WERI-Rb-1 (cell line): ENCODE results near the gene SH3BP1.

ENCODE experiments used
- DNase-seq: peaks from one replicate; pipeline ENCODE4 v3.0.0-alpha.2; 2020
- H3K27ac ChIP-seq: fragments of 250-450 bp; sonication (Bioruptor Pico); 2 replicates; pipeline ENCODE4 v1.5.1; 2020; ENCODE audit warnings: mild to moderate bottlenecking, moderate library complexity
- H3K27me3 ChIP-seq: fragments of 250-450 bp; sonication (Bioruptor Pico); 2 replicates; pipeline ENCODE4 v1.5.1; 2021; ENCODE audit warnings: mild to moderate bottlenecking, low read depth, moderate library complexity; ENCODE audit not compliant: insufficient read depth, severe bottlenecking
- H3K36me3 ChIP-seq: fragments of 250-450 bp; sonication (Bioruptor Pico); 2 replicates; pipeline ENCODE4 v1.5.1; 2020; ENCODE audit warnings: mild to moderate bottlenecking, moderate library complexity
- H3K4me3 ChIP-seq: 2 replicates; pipeline ENCODE4 v1.5.1; 2011; ENCODE audit warnings: low read depth, mild to moderate bottlenecking, control low read depth, low read length
- H3K9me3 ChIP-seq: fragments of 250-450 bp; sonication (Bioruptor Pico); 2 replicates; pipeline ENCODE4 v1.5.1; 2021; ENCODE audit warnings: mild to moderate bottlenecking, moderate library complexity; ENCODE audit not compliant: severe bottlenecking
- CTCF ChIP-seq: IDR thresholded peaks from 2 replicates; pipeline ENCODE4 v1.5.1; 2011; ENCODE audit warnings: low read depth, mild to moderate bottlenecking, control low read depth, inconsistent platforms, low read length

The SH3BP1 gene

GRCh38 chr22:37621352-37621860 is 18.1 kb upstream of the SH3BP1 start:
- no peak for DNase-seq
- Histone ChIP-seq H3K27ac (no peak overlapping the region), H3K27me3 (no peaks in the 10 kb centered on the region), H3K9me3 (no peaks in the 10 kb centered on the region), H3K36me3 (peaks cover 38% of the 10 kb centered on the region), H3K4me3 (no peak overlapping the region)
- TF ChIP-seq CTCF, result no peak

GRCh38 chr22:37623075-37624016 is 16.1 kb upstream of the SH3BP1 start:
- TF ChIP-seq CTCF, result peak; percentile 66
- no peaks in the 10 kb centered on the region for H3K9me3 ChIP-seq
- no peak overlapping the region for H3K4me3 ChIP-seq
- H3K27me3 ChIP-seq, result no peaks in the 10 kb centered on the region
- peaks cover 28% of the 10 kb centered on the region for H3K36me3 ChIP-seq
- no peak overlapping the region for H3K27ac ChIP-seq
- DNase-seq, result peak; percentile 74

GRCh38 chr22:37624017-37624365 is 15.5 kb upstream of the SH3BP1 start:
- no peaks in the 10 kb centered on the region for H3K9me3 ChIP-seq
- H3K4me3 ChIP-seq, result no peak overlapping the region
- no peak for TF ChIP-seq CTCF
- peaks cover 21% of the 10 kb centered on the region for H3K36me3 ChIP-seq
- DNase-seq, result no peak
- no peaks in the 10 kb centered on the region for H3K27me3 ChIP-seq
- H3K27ac ChIP-seq, result no peak overlapping the region

- H3K9me3 ChIP-seq, result no peaks in the 10 kb centered on the region
- H3K4me3 ChIP-seq, result no peak overlapping the region
- DNase-seq, result no peak
- no peak overlapping the region for H3K27ac ChIP-seq
- no peaks in the 10 kb centered on the region for H3K27me3 ChIP-seq
- H3K36me3 ChIP-seq, result peaks cover 21% of the 10 kb centered on the region
- TF ChIP-seq CTCF, result no peak
Measured at GRCh38 chr22:37624876-37625275, 14.6 kb upstream of the SH3BP1 start.

GRCh38 chr22:37625737-37626136 is 13.7 kb upstream of the SH3BP1 start:
- peaks cover 21% of the 10 kb centered on the region for H3K36me3 ChIP-seq
- no peak overlapping the region for H3K27ac ChIP-seq
- no peaks in the 10 kb centered on the region for H3K9me3 ChIP-seq
- H3K4me3 ChIP-seq, result no peak overlapping the region
- H3K27me3 ChIP-seq, result no peaks in the 10 kb centered on the region
- TF ChIP-seq CTCF, result no peak
- no peak for DNase-seq
